Omental fat pad (tissue), 4 donors: ENCODE results near the gene HOXD8. TPM values are rescaled to one million over a fixed set of nuclear protein-coding genes. Genes with fewer than 3 reads are reported as not detected.
A peak's percentile ranks its signal among the peaks of the same experiment; 100 is the strongest.

Source experiments
- ATAC-seq: fragments of 150-250 bp; one replicate; pipeline ENCODE4 v1.9.1; 2016; ENCODE audit warnings: mild to moderate bottlenecking, moderate library complexity; ENCODE audit not compliant: low FRiP score
- DNase-seq: peaks from one replicate; pipeline ENCODE4 v3.0.0-alpha.2; 2019; ENCODE audit warnings: low spot score
- total RNA-seq, 4 donors: library from RNA; depleted of rRNA; stranded (reverse); fragments of >200 nt; gene quantifications; one replicate each; pipeline ENCODE4 v1.1.0, GENCODE V29; 2016
- TF ChIP-seq, protein P1 (sequence below), 3 donors: fragments of 450-650 bp; IDR thresholded peaks; one replicate each; pipeline ENCODE4 v1.5.1; 2016 to 2017; ENCODE audit warnings: antibody characterized with exemption in 3 of 3, mild to moderate bottlenecking in 3 of 3, moderate library complexity in 2 of 3

The HOXD8 gene
- total RNA-seq, 4 donors from 2014 or later = 3.7 to 24.6 (median 7.6) TPM

DNA sequence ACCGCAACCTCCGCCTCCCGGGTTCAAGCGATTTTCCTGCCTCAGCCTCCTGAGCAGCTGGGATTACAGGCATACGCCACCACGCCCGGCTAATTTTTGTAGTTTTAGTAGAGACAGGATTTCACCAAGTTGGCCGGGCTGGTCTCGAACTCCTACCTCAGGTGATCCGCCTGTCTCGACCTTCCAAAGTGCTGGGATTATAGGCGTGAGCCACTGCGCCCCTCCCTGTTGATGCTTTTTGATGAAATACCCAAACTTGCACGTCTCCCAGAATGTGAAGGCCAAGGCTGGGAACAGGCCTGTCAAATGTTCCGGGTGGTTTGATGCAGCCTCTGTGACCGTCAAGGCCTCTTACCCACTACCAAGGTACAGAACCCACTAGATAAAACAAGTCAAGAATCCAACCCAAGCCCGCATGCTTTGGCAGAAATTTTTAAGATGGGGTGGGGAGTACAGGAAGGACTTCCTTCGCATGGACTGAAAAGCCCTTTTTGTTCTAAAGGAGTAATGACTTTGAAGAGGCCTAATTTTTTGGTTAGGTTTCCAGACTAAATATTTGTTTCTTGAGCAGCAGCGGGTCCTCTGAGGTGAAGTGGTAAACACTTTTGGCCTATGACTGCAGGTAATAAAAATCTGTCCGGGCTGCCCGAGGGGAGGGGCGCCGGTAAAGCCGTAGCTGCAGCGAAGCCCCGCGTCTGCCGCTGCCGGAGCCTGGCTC, 42.0 kb upstream of the HOXD8 start:
- TF ChIP-seq, protein P1, sequence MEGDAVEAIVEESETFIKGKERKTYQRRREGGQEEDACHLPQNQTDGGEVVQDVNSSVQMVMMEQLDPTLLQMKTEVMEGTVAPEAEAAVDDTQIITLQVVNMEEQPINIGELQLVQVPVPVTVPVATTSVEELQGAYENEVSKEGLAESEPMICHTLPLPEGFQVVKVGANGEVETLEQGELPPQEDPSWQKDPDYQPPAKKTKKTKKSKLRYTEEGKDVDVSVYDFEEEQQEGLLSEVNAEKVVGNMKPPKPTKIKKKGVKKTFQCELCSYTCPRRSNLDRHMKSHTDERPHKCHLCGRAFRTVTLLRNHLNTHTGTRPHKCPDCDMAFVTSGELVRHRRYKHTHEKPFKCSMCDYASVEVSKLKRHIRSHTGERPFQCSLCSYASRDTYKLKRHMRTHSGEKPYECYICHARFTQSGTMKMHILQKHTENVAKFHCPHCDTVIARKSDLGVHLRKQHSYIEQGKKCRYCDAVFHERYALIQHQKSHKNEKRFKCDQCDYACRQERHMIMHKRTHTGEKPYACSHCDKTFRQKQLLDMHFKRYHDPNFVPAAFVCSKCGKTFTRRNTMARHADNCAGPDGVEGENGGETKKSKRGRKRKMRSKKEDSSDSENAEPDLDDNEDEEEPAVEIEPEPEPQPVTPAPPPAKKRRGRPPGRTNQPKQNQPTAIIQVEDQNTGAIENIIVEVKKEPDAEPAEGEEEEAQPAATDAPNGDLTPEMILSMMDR (IDR thresholded peaks at IDR 0.05) = no peak
- DNase-seq = no peak
- no peak for ATAC-seq

DNA sequence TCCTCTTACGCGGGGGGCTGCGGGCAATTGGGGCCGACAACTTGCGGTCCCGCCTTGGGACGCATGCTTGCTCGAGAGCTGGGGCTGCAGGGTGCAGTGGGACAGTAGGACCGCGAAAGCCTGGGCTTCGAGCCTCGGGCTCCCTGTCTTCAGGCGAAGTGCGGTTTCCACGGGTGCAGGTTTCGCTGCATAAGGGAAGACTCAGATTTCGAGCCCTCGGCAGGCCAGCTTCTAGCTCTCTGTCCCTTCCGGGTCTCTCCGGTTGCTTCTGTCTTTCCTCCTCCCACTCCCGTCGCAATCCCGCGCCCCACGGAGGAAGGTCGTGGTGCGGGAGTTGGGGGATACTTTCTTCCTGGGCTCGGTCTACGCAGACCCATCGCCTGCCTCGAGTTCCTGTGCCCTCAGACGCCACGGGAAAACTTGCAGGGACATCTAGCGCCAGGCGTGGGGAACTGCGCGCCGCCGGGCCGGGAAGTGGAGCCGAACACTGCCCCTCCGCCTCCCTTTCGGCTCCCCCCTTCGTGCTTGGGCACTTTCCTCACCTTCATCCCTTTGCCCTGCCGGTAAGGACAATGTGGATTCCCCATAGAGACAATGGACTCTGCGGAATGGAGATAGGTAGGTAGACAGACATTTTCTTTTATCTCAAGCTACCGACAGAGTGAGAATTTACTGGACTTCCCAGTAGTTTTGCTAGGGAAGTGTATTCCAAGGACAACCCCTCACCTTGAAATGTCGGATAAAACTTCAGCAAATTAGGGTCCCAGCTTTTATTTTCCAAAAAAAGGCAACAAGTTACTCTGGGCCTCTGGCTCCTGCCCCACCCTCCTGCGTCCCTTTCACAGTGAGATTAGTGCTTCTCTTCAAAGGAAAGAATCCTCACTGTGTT, 41.2 kb upstream of the HOXD8 start:
- ATAC-seq (peak; percentile 55), DNase-seq (no peak)
- TF ChIP-seq, protein P1 (IDR thresholded peaks at IDR 0.05) = no peak

DNA sequence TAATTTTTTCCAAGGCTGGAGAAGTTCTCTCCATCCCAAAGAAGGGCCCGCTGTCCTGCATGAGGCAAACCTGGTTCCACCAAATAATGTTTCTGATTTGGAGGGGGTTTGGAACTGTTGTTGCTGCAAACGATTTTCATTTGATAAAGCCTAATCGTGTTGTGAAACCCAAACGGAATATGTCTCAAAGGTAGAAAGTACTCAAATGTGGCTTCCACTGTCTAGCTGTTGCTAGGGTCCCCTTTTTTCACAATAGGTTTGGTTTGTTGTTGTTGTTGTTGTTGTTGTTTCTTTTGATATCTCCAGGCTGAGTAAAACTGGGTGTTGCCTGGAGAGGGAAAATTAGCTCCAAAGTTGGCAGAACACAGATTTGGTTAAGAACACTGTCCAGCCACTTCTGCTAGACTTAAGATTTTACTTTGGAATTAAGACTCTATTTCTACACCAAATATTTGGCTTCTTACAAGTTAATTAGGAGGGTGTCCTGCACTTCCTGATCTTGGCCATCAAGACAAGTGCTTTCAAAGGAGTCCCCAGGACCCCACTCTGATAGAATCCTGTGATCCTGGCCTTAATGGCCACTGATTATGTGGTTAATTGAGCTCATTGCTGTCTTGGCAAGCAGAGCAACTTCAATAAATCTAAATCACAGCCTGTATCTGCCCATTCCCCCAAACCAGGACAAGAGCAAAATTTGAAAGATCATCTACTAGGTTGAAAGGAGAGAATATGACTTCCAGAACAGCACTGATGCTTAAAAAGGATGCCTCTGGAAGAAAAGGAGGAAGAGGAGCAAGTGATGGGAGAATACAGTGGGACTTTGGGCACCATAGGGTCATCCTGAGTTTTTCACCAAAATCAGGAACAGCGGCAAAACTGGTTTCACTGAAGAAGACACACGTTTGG, 40.3 kb upstream of the HOXD8 start:
- ATAC-seq (no peak), DNase-seq (no peak)
- TF ChIP-seq, protein P1 (IDR thresholded peaks at IDR 0.05) = no peak

- TF ChIP-seq, protein P1 (IDR thresholded peaks at IDR 0.05) = no peak
- no peak for DNase-seq
- ATAC-seq = no peak
These were observed 39.6 kb upstream of the HOXD8 start for GRCh38 chr2:176089843-176090395.

GRCh38 chr2:176090862-176091261, 38.6 kb upstream of the HOXD8 start:
- TF ChIP-seq, protein P1 (IDR thresholded peaks at IDR 0.05) = no peak
- ATAC-seq (no peak), DNase-seq (no peak)
